ENCODE results near the gene DNASE1.
A peak's percentile ranks its signal among the peaks of the same experiment; 100 is the strongest.

DNASE1 gene

DNA sequence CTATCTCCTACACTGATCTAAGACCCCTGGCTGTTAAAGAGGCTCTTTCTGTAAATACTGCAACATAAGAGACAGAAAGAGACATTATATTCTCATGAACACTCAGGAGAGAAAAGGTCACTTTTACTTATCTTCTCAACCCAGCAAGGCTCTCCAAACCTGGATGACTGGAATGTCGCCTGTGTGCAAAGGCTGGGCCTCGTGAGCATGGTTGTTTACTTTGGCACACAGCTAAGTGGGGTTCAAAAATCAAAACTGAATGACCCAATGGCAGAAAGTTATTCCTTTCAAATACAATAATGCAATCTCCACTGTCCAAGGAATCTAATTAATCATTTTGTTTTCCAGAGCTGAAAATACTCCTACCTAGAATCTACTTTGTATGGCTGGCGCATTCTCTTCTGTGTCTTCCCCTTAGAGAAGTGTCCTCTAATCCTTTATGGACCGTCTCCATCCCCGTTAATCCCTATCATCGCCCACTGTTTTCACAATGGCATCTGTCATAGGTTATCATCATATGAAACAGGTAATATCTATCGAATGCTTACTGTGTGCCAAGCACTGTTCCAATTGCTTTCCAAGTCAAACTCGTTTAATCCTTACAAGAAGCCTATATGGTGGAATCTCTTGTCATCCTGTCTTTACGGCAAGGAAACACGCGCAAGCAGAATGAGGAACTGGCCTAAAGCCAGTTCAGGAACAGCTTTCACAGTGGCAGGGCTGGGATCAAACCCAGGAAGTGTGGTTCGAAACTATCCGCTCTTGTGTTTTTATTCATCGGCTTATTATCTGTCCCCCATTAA is 44.4 kb upstream of the DNASE1 start:
- DNase-seq (ENCODE audit: low read depth), result peak; percentile 63
- H3K4me3 ChIP-seq (ENCODE audit: low read depth, low read length), result peak overlapping the region; percentile 91
- TF ChIP-seq, protein P1, sequence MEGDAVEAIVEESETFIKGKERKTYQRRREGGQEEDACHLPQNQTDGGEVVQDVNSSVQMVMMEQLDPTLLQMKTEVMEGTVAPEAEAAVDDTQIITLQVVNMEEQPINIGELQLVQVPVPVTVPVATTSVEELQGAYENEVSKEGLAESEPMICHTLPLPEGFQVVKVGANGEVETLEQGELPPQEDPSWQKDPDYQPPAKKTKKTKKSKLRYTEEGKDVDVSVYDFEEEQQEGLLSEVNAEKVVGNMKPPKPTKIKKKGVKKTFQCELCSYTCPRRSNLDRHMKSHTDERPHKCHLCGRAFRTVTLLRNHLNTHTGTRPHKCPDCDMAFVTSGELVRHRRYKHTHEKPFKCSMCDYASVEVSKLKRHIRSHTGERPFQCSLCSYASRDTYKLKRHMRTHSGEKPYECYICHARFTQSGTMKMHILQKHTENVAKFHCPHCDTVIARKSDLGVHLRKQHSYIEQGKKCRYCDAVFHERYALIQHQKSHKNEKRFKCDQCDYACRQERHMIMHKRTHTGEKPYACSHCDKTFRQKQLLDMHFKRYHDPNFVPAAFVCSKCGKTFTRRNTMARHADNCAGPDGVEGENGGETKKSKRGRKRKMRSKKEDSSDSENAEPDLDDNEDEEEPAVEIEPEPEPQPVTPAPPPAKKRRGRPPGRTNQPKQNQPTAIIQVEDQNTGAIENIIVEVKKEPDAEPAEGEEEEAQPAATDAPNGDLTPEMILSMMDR (IDR thresholded peaks at IDR 0.05; ENCODE audit: low read depth, low read length), result no peak
- no peak for TF ChIP-seq MYC (IDR thresholded peaks at IDR 0.05; ENCODE audit: low read depth, low read length)
- TF ChIP-seq POLR2A (IDR thresholded peaks at IDR 0.05; ENCODE audit: extremely low read depth, insufficient read length), result no peak
- TF ChIP-seq, protein P2, sequence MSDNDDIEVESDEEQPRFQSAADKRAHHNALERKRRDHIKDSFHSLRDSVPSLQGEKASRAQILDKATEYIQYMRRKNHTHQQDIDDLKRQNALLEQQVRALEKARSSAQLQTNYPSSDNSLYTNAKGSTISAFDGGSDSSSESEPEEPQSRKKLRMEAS (IDR thresholded peaks at IDR 0.05; ENCODE audit: low read depth, low read length), result no peak

DNA sequence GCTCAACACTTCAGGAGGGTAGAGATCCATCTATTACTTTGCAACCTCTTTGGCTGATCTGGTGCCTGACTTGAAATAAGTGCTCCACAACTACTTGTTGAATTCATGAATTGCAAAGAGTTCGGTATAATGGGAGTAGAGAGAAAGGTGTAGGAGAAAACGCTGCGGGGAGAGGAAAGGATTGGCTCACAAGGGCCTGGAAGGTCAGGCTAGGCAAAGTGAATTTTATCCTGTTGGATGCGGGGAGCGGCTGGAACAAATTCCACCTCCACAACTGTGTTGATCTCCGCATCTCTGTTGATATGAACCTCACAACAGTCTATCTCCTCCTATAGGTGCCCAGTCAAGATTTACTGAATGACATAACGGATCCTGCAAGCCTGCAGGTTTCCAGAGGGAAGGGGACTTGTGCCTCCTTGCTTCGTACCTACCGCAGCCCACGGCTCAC is 43.8 kb upstream of the DNASE1 start:
- peak; percentile 36 for DNase-seq (ENCODE audit: low read depth)
- peak overlapping the region; percentile 91 for H3K4me3 ChIP-seq (ENCODE audit: low read depth, low read length)
- no peak for TF ChIP-seq POLR2A (IDR thresholded peaks at IDR 0.05; ENCODE audit: extremely low read depth, insufficient read length)
- TF ChIP-seq, protein P1 (IDR thresholded peaks at IDR 0.05; ENCODE audit: low read depth, low read length), result no peak
- TF ChIP-seq, protein P2 (IDR thresholded peaks at IDR 0.05; ENCODE audit: low read depth, low read length), result no peak

DNA sequence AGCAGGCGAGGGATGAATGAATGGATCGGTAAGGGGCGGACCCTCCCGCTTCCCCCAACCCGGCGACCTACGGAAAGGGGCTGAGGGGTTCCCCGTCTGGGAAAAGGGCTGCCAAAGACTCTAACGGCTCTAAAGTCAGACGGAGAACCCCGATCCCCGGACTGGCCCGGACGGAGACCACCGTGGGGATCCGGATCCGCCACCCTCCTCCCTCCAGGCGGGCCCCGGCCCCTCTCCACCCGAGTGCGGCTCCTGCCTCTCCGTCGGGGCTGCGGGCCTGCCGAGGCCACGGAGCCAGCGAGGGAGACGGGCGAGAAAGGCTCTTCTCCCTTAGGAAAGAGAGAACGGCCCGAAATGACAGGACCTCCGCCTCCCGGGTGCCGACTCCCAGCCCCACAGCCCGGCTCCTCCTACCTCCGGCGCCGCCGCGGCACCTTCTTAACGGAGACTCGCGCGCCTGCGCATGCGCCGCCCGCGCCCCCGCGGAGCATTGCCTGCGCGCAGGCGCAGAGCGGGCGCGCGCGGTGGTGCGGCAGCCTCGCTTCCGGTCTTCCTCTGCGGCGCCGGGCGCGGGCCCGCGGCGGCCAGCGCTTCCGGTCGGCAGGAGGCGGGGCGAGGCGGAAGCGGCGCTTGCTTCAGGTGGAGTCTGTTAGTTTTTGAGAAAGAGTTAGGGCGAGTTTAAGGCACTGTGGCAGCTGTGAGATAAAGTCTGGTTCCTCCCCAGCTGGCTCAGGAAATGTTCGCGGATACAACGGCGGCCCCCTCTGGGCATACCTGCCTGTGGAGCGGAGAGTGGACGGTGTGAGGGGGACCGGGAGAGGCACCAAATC is 43.1 kb upstream of the DNASE1 start, which contains the start of gene SLX4:
SLX4 (minus strand) TSS at position 461 of the 830 bp plus-strand sequence. CDS start 2,642 bp downstream, outside the sequence.
- peak; percentile 91 for DNase-seq (ENCODE audit: low read depth)
- H3K4me3 ChIP-seq (ENCODE audit: low read depth, low read length), result peak within 1 kb of the TSS; percentile 91
- TF ChIP-seq, protein P2 (IDR thresholded peaks at IDR 0.05; ENCODE audit: low read depth, low read length), result peak; percentile 57
- TF ChIP-seq POLR2A (IDR thresholded peaks at IDR 0.05; ENCODE audit: extremely low read depth, insufficient read length), result peak; percentile 74
- TF ChIP-seq MYC (IDR thresholded peaks at IDR 0.05; ENCODE audit: low read depth, low read length), result peak; percentile 60; the same call in 1 of the 2 replicates
- TF ChIP-seq, protein P1 (IDR thresholded peaks at IDR 0.05; ENCODE audit: low read depth, low read length), result no peak

DNA sequence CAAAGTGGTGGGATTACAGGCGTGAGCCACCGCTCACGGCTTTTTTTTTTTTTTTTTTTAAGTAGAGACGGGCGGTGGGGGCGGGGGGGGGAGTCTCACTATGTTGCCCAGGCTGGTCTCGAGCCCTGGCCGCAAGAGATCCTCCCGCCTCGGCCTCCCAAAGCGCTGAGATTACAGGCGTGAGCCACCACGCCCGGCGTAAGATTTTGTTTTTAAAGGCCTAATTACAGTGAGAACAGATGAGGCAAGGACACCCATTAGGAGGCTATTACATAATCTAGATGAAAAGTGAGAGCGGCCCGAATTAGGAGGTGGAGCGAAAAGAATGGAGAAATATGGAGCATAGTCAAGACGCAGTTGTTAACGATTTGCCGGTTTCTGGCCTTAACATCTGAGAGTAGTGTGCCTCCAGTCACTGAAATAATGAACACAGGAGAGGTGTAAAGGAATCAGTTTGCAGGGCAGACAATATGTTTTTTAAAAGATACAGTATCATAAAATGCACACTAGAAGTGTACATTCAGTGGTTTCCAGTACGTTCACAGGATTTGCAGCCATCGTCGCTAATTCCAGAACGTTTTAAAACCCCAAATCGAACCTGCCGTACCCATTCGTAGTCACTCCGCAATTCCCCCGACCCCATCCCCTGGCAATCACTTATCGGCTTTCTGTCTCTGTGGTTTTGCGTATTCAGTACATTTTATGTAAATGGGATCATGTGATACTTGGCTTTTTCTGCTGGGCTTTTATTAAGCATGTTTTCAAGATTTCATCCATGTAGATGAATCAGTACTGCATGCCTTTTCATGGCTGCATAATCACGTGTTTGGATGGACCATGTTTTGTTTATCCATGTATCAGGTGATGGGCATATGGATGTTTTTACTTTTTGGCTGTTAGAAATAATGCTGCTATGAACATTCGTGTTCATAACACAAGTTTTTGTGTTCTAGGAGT is 41.7 kb upstream of the DNASE1 start:
- peak; percentile 69 for DNase-seq (ENCODE audit: low read depth)

More for the DNA sequence above, 41.7 kb upstream of the DNASE1 start:
- TF ChIP-seq, protein P1 (IDR thresholded peaks at IDR 0.05; ENCODE audit: low read depth, low read length), result no peak
- TF ChIP-seq MYC (IDR thresholded peaks at IDR 0.05; ENCODE audit: low read depth, low read length) (no peak), POLR2A (IDR thresholded peaks at IDR 0.05; ENCODE audit: extremely low read depth, insufficient read length) (no peak)
- TF ChIP-seq, protein P2 (IDR thresholded peaks at IDR 0.05; ENCODE audit: low read depth, low read length), result no peak
- peak overlapping the region; percentile 84 for H3K4me3 ChIP-seq (ENCODE audit: low read depth, low read length)

All from NB4 (cell line).